ENCODE measurements around the gene FOXO1.

- TF ChIP-seq CTCF (conservative IDR thresholded peaks at IDR 0.05; ENCODE audit: low read depth in 2 of 2) (no peak), POLR2AphosphoS5 (IDR thresholded peaks at IDR 0.05; ENCODE audit: low read depth) (no peak), EZH2 (IDR thresholded peaks at IDR 0.05; ENCODE audit: low read depth, unreplicated experiment) (no peak), CREB1 (CRISPR knock-in tag; IDR thresholded peaks at IDR 0.05; ENCODE audit: low read depth) (no peak), REST (IDR thresholded peaks at IDR 0.05; ENCODE audit: unreplicated experiment) (no peak), ZNF462 (CRISPR knock-in tag; IDR thresholded peaks at IDR 0.05) (no peak), STAT1 (IDR thresholded peaks at IDR 0.05; ENCODE audit: unreplicated experiment) (no peak)
Observed at GRCh38 chr13:40599747-40600146, 66.7 kb downstream of the FOXO1 start.
